Measurements from ENCODE around the gene BBOF1. TPM values are rescaled to one million over a fixed set of nuclear protein-coding genes. Genes with fewer than 3 reads are reported as not detected.

Gene BBOF1
- total RNA-seq, 1 experiment from 2014 or later, result 1.6 TPM

DNA sequence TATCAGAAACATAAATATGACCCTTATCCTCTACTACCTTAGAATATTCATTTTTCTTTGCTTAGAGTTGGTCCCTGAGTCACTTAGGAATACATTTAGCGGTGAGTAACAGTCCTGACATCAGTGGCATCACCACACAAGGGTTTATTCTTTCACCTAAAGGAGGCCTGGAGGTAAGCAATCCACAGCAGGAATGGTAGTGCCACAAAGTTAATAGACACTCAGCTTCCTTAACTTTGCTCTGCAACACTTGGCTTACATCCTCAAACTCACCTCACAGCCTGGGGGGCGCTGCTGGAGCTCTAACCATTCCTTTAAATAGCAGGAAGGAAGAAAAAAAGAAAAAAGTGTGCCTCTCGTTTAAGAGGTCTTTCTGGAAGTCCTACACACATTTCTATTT is 29.1 kb downstream of the BBOF1 start:
- H3K27ac ChIP-seq (ENCODE audit: low read depth, low read length, poor library complexity, severe bottlenecking), result no peak overlapping the region
- H3K27me3 ChIP-seq (replicated peaks; ENCODE audit: insufficient read depth, low read depth, low read length, poor library complexity), result no peaks in the 10 kb centered on the region
- ChIA-PET CTCF (no interaction called here), POLR2A (ENCODE audit: low non-redundant PET) (no interaction called here)
- no peaks in the 10 kb centered on the region for H3K9me3 ChIP-seq (ENCODE audit: low read depth, low read length, poor library complexity, severe bottlenecking)
- no peak overlapping the region for H3K4me3 ChIP-seq (ENCODE audit: low read depth, low read length, poor library complexity, severe bottlenecking)
- BruUV-seq (replicated peaks), result no TSS peak
- H3K4me1 ChIP-seq (ENCODE audit: insufficient read depth, low read length, poor library complexity, severe bottlenecking), result no peaks in the 10 kb centered on the region
- H3K36me3 ChIP-seq (ENCODE audit: insufficient read depth, low read length, poor library complexity, severe bottlenecking), result no peaks in the 10 kb centered on the region
- no peak for DNase-seq (ENCODE audit: low spot score)
- intact Hi-C loops (cut with micrococcal nuclease; ENCODE audit: unreplicated experiment), result no loop called here
- TF ChIP-seq, protein P1, sequence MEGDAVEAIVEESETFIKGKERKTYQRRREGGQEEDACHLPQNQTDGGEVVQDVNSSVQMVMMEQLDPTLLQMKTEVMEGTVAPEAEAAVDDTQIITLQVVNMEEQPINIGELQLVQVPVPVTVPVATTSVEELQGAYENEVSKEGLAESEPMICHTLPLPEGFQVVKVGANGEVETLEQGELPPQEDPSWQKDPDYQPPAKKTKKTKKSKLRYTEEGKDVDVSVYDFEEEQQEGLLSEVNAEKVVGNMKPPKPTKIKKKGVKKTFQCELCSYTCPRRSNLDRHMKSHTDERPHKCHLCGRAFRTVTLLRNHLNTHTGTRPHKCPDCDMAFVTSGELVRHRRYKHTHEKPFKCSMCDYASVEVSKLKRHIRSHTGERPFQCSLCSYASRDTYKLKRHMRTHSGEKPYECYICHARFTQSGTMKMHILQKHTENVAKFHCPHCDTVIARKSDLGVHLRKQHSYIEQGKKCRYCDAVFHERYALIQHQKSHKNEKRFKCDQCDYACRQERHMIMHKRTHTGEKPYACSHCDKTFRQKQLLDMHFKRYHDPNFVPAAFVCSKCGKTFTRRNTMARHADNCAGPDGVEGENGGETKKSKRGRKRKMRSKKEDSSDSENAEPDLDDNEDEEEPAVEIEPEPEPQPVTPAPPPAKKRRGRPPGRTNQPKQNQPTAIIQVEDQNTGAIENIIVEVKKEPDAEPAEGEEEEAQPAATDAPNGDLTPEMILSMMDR (conservative IDR thresholded peaks at IDR 0.05; ENCODE audit: low read depth, low read length), result no peak
- TF ChIP-seq EZH2 (IDR thresholded peaks at IDR 0.05; ENCODE audit: borderline replicate concordance, low read depth, low read length, poor library complexity, severe bottlenecking), result no peak

DNA sequence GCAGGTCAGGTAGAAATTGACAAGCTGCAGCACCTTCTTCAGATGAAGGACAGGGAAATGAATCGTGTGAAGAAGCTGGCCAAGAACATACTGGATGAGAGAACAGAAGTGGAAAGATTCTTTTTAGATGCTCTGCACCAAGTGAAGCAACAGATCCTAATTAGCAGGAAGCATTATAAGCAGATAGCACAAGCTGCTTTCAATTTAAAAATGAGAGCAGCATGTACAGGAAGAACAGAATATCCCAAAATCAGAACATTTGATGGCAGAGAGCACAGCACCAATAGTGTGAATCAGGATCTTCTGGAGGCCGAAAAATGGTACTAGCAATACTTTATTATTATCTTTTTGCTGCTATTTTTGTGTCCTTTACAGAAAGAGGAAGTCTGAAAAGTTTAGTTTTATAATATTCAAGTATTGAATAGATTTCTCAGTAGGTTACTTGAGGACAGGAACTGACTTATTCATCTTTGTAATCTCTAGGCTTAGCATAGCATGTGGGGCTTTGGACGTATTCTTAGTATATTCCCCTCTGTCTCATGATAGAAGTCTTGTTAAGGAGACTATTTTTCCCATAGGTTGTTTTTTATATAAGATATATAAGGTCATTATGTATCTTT is 30.8 kb downstream of the BBOF1 start:
- ChIA-PET POLR2A (ENCODE audit: low non-redundant PET) (no interaction called here), CTCF (no interaction called here)
- intact Hi-C loops (cut with micrococcal nuclease; ENCODE audit: unreplicated experiment), result no loop called here
- Histone ChIP-seq H3K27me3 (replicated peaks; ENCODE audit: insufficient read depth, low read depth, low read length, poor library complexity) (no peaks in the 10 kb centered on the region), H3K36me3 (ENCODE audit: insufficient read depth, low read length, poor library complexity, severe bottlenecking) (no peaks in the 10 kb centered on the region), H3K4me1 (ENCODE audit: insufficient read depth, low read length, poor library complexity, severe bottlenecking) (no peaks in the 10 kb centered on the region), H3K4me3 (ENCODE audit: low read depth, low read length, poor library complexity, severe bottlenecking) (no peak overlapping the region), H3K27ac (ENCODE audit: low read depth, low read length, poor library complexity, severe bottlenecking) (no peak overlapping the region), H3K9me3 (ENCODE audit: low read depth, low read length, poor library complexity, severe bottlenecking) (no peaks in the 10 kb centered on the region)
- no peak for TF ChIP-seq EZH2 (IDR thresholded peaks at IDR 0.05; ENCODE audit: borderline replicate concordance, low read depth, low read length, poor library complexity, severe bottlenecking)
- TF ChIP-seq, protein P1 (conservative IDR thresholded peaks at IDR 0.05; ENCODE audit: low read depth, low read length), result no peak
- DNase-seq (ENCODE audit: low spot score), result no peak
- BruUV-seq (replicated peaks), result no TSS peak

DNA sequence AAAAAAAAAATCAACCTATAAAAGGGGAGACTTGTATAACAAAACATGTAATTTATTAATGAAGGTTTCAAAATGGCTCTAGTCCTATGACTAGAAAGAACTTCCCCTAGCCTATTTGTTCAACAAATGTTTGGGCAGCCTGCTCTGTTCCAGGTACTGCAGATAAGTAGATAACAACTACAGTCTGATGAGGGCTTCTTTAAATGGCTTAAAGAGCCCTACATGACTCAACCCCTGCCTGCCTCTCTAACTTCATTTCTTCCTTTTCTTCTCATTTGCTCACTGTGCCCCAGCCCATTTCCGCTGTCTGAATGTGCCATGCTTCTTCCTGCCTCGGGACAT is 43.6 kb downstream of the BBOF1 start:
- Histone ChIP-seq H3K27ac (ENCODE audit: low read depth, low read length, poor library complexity, severe bottlenecking) (no peak overlapping the region), H3K4me3 (ENCODE audit: low read depth, low read length, poor library complexity, severe bottlenecking) (no peak overlapping the region), H3K4me1 (ENCODE audit: insufficient read depth, low read length, poor library complexity, severe bottlenecking) (no peaks in the 10 kb centered on the region), H3K9me3 (ENCODE audit: low read depth, low read length, poor library complexity, severe bottlenecking) (no peaks in the 10 kb centered on the region), H3K36me3 (ENCODE audit: insufficient read depth, low read length, poor library complexity, severe bottlenecking) (peaks cover 6% of the 10 kb centered on the region), H3K27me3 (replicated peaks; ENCODE audit: insufficient read depth, low read depth, low read length, poor library complexity) (no peaks in the 10 kb centered on the region)
- intact Hi-C loops (cut with micrococcal nuclease; ENCODE audit: unreplicated experiment), result no loop called here
- BruUV-seq (replicated peaks), result no TSS peak
- TF ChIP-seq EZH2 (IDR thresholded peaks at IDR 0.05; ENCODE audit: borderline replicate concordance, low read depth, low read length, poor library complexity, severe bottlenecking), result no peak
- TF ChIP-seq, protein P1 (conservative IDR thresholded peaks at IDR 0.05; ENCODE audit: low read depth, low read length), result no peak
- ChIA-PET POLR2A (ENCODE audit: low non-redundant PET) (no interaction called here), CTCF (no interaction called here)
- DNase-seq (ENCODE audit: low spot score), result no peak

Data from A673 (cell line).